ENCODE data around the gene MAPK12.

Gene MAPK12

GRCh38 chr22:50260801-50261614, 475 bp downstream of the MAPK12 start:
- Histone ChIP-seq H3K4me2 (peak overlapping the region; percentile 97), H3K9me3 (no peaks in the 10 kb centered on the region), H3K27ac (peak overlapping the region; percentile 89), H3K4me1 (peaks cover 54% of the 10 kb centered on the region), H3K4me3 (peak overlapping the region; percentile 81), H3K27me3 (no peaks in the 10 kb centered on the region), H3K9ac (peak overlapping the region; percentile 84), H4K20me1 (peaks cover 44% of the 10 kb centered on the region), H3K36me3 (peaks cover 47% of the 10 kb centered on the region)
- TF ChIP-seq Cebpa-rat (IDR thresholded peaks at IDR 0.05), result no peak

DNA sequence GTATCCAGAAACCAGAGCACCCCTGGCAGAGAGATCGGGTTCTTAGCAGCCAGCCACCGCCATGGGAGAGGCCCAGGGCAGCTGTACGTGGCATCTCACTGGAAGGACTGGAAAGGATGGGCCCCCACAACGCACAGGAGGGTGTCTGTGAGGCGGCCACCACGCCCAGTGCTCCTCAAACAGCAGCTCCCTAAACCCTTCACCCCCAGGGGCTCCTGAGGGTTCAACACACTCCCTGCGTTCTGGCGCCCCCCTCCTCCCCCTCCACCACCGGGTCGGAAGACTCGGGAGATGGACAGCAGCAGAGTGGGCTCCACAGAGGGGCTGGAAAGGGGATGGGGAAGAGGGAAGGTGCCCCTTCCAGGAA, 1.1 kb downstream of the MAPK12 start:
- TF ChIP-seq Cebpa-rat (IDR thresholded peaks at IDR 0.05), result no peak
- H3K27ac ChIP-seq, result peak overlapping the region; percentile 89
- H3K9me3 ChIP-seq, result no peaks in the 10 kb centered on the region
- peaks cover 46% of the 10 kb centered on the region for H4K20me1 ChIP-seq
- H3K4me1 ChIP-seq, result peaks cover 52% of the 10 kb centered on the region
- H3K4me3 ChIP-seq, result peak overlapping the region; percentile 81
- H3K27me3 ChIP-seq, result no peaks in the 10 kb centered on the region
- H3K9ac ChIP-seq, result peak overlapping the region; percentile 84
- peaks cover 51% of the 10 kb centered on the region for H3K36me3 ChIP-seq
- peak overlapping the region; percentile 97 for H3K4me2 ChIP-seq

GRCh38 chr22:50259302-50259701, 2.2 kb downstream of the MAPK12 start:
- H4K20me1 ChIP-seq, result peaks cover 53% of the 10 kb centered on the region
- H3K27me3 ChIP-seq, result no peaks in the 10 kb centered on the region
- no peak for TF ChIP-seq Cebpa-rat (IDR thresholded peaks at IDR 0.05)
- no peak overlapping the region for H3K27ac ChIP-seq
- H3K9me3 ChIP-seq, result no peaks in the 10 kb centered on the region
- peaks cover 41% of the 10 kb centered on the region for H3K4me1 ChIP-seq
- H3K4me3 ChIP-seq, result no peak overlapping the region
- H3K36me3 ChIP-seq, result peaks cover 53% of the 10 kb centered on the region
- no peak overlapping the region for H3K9ac ChIP-seq
- H3K4me2 ChIP-seq, result peak overlapping the region; percentile 36

- no peak for TF ChIP-seq Cebpa-rat (IDR thresholded peaks at IDR 0.05)
- Histone ChIP-seq H3K27ac (no peak overlapping the region), H3K9ac (no peak overlapping the region)
These were observed 2.9 kb downstream of the MAPK12 start for GRCh38 chr22:50258361-50259292.

DNA sequence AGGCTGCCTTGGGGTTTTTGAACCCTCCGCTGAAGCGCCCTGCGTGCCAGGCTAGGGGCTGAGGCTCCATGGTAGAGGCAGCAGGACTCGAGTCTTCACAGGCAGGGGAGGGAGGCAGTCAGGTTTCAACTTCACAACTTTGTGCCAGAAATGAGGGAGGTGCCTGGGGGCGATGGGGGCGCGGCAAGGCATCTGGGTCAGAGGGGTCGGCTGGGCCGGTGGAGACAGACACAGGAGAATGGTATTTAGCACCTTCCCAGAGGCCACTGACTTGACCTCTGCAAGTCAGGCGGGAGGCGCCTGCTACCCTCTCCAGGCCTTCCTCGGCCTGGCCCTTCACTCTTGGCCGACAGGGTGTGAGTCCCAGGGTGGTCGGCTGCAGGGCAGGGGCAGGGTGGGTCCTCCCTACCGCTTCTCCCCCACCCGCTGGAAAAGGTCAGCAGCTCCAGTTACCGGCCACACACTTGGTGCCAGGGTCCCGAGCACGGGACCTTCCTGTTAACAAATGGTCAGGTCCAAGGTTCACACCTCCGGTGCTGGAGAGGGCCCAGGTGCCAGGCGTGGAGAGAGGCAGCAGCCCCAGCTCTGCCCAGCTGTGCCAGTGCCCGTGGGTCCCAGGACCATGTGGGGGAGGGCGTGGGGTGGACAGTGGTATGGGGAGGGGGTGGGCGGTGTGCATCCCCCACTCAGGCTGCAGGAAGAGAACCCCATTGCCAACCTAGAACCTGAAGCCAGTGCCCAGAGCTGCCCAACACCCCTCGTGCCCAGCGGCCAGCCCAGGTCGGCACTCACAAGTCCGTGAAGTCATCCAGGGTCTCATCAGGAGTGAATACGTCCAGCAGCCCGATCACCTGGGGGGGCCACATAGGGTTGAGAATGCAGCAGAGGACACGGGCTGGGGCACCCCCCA, 3.8 kb downstream of the MAPK12 start:
- Histone ChIP-seq H3K27ac (no peak overlapping the region), H3K9ac (no peak overlapping the region), H3K27me3 (no peaks in the 10 kb centered on the region), H3K4me2 (no peak overlapping the region), H3K4me3 (no peak overlapping the region), H3K9me3 (no peaks in the 10 kb centered on the region), H3K4me1 (peaks cover 28% of the 10 kb centered on the region), H3K36me3 (peaks cover 65% of the 10 kb centered on the region), H4K20me1 (peaks cover 63% of the 10 kb centered on the region)
- TF ChIP-seq Cebpa-rat (IDR thresholded peaks at IDR 0.05), result no peak

More at GRCh38 chr22:50258361-50259292, 2.9 kb downstream of the MAPK12 start:
- Histone ChIP-seq H3K9me3 (no peaks in the 10 kb centered on the region), H3K4me2 (peak overlapping the region; percentile 36), H3K27me3 (no peaks in the 10 kb centered on the region), H3K4me3 (no peak overlapping the region), H4K20me1 (peaks cover 56% of the 10 kb centered on the region), H3K36me3 (peaks cover 57% of the 10 kb centered on the region), H3K4me1 (peaks cover 38% of the 10 kb centered on the region)

DNA sequence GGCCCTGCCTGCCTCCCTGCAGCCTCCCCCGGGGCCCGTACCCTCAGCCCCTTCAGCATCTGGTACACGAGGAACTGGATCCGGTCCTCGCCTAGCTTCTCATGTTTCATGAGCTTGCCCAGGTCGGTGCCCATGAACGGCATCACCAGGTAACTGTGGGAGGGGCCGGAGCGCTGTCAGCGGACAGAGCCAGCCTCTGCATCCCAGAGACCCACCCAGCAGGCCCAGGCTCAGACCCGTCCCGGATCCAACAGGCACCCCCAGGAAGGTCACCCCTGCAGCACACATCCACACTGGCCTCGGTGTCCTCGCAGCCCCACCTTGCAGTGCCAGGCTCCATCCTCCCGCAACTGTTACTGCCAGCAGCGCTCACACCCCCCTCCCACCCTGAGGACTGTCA, 4.4 kb downstream of the MAPK12 start:
- H3K27me3 ChIP-seq, result no peaks in the 10 kb centered on the region
- peaks cover 70% of the 10 kb centered on the region for H4K20me1 ChIP-seq
- TF ChIP-seq Cebpa-rat (IDR thresholded peaks at IDR 0.05), result no peak
- H3K9me3 ChIP-seq, result no peaks in the 10 kb centered on the region
- H3K27ac ChIP-seq, result no peak overlapping the region
- H3K9ac ChIP-seq, result no peak overlapping the region
- H3K4me2 ChIP-seq, result no peak overlapping the region
- peaks cover 28% of the 10 kb centered on the region for H3K4me1 ChIP-seq
- no peak overlapping the region for H3K4me3 ChIP-seq
- H3K36me3 ChIP-seq, result peaks cover 69% of the 10 kb centered on the region

DNA sequence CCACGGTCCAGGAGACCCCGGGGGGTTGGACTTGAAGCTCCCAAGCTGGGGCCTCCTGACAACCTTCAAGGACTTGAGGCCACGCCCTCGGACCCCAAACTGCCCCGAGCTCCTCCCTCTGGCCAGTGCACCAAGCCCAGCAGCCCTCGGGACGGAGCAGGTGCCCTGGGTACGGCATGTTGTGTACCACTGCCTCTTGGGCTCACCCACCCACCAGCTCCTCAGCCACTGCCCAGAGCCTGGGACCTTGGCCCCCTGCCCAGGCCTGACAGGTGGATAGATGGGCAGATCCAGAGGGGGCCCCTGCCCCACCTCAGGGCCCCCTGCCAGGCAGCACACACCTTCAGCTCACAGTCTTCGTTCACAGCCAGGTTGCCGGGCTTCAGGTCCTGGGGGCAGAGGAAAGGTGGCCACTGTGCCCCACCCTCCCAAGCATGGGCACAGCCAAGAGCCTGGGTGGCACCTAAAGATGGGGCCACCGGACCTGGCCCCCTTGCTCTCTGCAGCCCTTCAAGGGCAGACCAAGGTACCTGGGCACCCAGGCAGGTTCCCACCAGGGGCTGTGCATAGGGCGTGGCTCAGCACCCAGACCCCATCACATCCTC, 5.1 kb downstream of the MAPK12 start:
- no peaks in the 10 kb centered on the region for H3K9me3 ChIP-seq
- H3K27ac ChIP-seq, result no peak overlapping the region
- TF ChIP-seq Cebpa-rat (IDR thresholded peaks at IDR 0.05), result no peak
- no peak overlapping the region for H3K9ac ChIP-seq
- H4K20me1 ChIP-seq, result peaks cover 77% of the 10 kb centered on the region
- no peak overlapping the region for H3K4me3 ChIP-seq
- H3K27me3 ChIP-seq, result no peaks in the 10 kb centered on the region
- H3K4me2 ChIP-seq, result no peak overlapping the region
- H3K4me1 ChIP-seq, result peaks cover 34% of the 10 kb centered on the region
- peaks cover 69% of the 10 kb centered on the region for H3K36me3 ChIP-seq

DNA sequence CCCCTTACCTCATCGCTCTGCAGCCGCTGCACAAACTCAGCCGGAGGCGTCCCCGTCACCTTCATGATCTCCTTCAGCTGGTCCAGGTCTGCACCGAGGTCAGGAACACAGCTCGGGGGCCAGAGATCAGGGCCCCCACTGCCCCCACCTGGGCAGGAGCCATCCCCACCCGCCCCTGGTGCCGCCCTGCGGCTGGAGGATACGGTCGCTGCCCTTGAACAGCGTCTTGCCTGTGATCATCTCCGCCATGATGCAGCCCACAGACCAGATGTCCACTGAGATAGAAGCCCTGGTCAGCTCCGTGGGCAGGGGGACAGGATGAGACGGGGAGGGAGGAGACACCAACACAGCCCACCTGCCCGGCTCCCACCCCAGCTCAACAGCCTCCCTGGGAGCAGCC, 5.9 kb downstream of the MAPK12 start:
- H4K20me1 ChIP-seq, result peaks cover 74% of the 10 kb centered on the region

GRCh38 chr22:50255099-50255498, 6.4 kb downstream of the MAPK12 start:
- no peak overlapping the region for H3K4me2 ChIP-seq
- H4K20me1 ChIP-seq, result peaks cover 72% of the 10 kb centered on the region
- no peak for TF ChIP-seq Cebpa-rat (IDR thresholded peaks at IDR 0.05)
- no peak overlapping the region for H3K9ac ChIP-seq
- no peak overlapping the region for H3K4me3 ChIP-seq
- H3K9me3 ChIP-seq, result no peaks in the 10 kb centered on the region
- H3K27me3 ChIP-seq, result no peaks in the 10 kb centered on the region
- H3K4me1 ChIP-seq, result peaks cover 32% of the 10 kb centered on the region
- no peak overlapping the region for H3K27ac ChIP-seq
- H3K36me3 ChIP-seq, result peaks cover 69% of the 10 kb centered on the region

More for the DNA sequence above, 5.9 kb downstream of the MAPK12 start:
- H3K4me2 ChIP-seq, result no peak overlapping the region
- peaks cover 69% of the 10 kb centered on the region for H3K36me3 ChIP-seq
- no peaks in the 10 kb centered on the region for H3K27me3 ChIP-seq
- no peak overlapping the region for H3K9ac ChIP-seq
- no peak overlapping the region for H3K4me3 ChIP-seq
- no peak for TF ChIP-seq Cebpa-rat (IDR thresholded peaks at IDR 0.05)
- no peaks in the 10 kb centered on the region for H3K9me3 ChIP-seq
- H3K27ac ChIP-seq, result no peak overlapping the region
- H3K4me1 ChIP-seq, result peaks cover 33% of the 10 kb centered on the region

All from BLaER1 (cell line).